Activated T-cell treated with anti-CD3 and anti-CD28 coated beads, Interleukin-2, amount 50 U/mL, for 24 hours (primary cell): ENCODE results near the gene C12orf76.
A peak's percentile ranks its signal among the peaks of the same experiment; 100 is the strongest.

Experiments
- DNase-seq: peaks from one replicate; pipeline ENCODE4 v3.0.0-alpha.2; 2020
- H3K27ac Mint-ChIP-seq: 2 replicates; pipeline ENCODE4 v1.8.0; 2020; ENCODE audit warnings: mild to moderate bottlenecking, mixed read lengths
- H3K27me3 Mint-ChIP-seq: 2 replicates; pipeline ENCODE4 v1.8.0; 2020; ENCODE audit warnings: mixed read lengths
- H3K36me3 Mint-ChIP-seq: 2 replicates; pipeline ENCODE4 v1.8.0; 2020; ENCODE audit warnings: low read depth, mixed read lengths
- H3K4me1 Mint-ChIP-seq: 2 replicates; pipeline ENCODE4 v1.8.0; 2020; ENCODE audit warnings: low read depth, mixed read lengths
- H3K4me3 Mint-ChIP-seq: 2 replicates; pipeline ENCODE4 v1.8.0; 2020; ENCODE audit warnings: mild to moderate bottlenecking, moderate library complexity, mixed read lengths
- H3K9me3 Mint-ChIP-seq: 2 replicates; pipeline ENCODE4 v1.8.0; 2020; ENCODE audit warnings: mixed read lengths

The C12orf76 gene

GRCh38 chr12:109999983-110000505 is 48.3 kb downstream of the C12orf76 start:
- peaks cover 29% of the 10 kb centered on the region for H3K36me3 Mint-ChIP-seq
- H3K4me1 Mint-ChIP-seq, result peaks cover 69% of the 10 kb centered on the region
- H3K9me3 Mint-ChIP-seq, result no peaks in the 10 kb centered on the region
- peak overlapping the region; percentile 93 for H3K27ac Mint-ChIP-seq
- peak overlapping the region; percentile 99 for H3K4me3 Mint-ChIP-seq
- DNase-seq, result no peak
- no peaks in the 10 kb centered on the region for H3K27me3 Mint-ChIP-seq

GRCh38 chr12:109999649-109999971 is 48.7 kb downstream of the C12orf76 start:
- H3K27me3 Mint-ChIP-seq, result no peaks in the 10 kb centered on the region
- no peak for DNase-seq

GRCh38 chr12:109998904-109999648 is 49.2 kb downstream of the C12orf76 start, which contains the start of gene ANKRD13A:
TSS of gene ANKRD13A (plus strand) at chr12:109999430. CDS start at chr12:109999689, 259 bp downstream.
- Mint-ChIP-seq H3K36me3 (peaks cover 35% of the 10 kb centered on the region), H3K4me3 (peak within 1 kb of the TSS; percentile 99), H3K9me3 (no peaks in the 10 kb centered on the region), H3K27ac (peak within 1 kb of the TSS; percentile 98), H3K4me1 (peaks cover 69% of the 10 kb centered on the region), H3K27me3 (no peaks in the 10 kb centered on the region)
- peak; percentile 91 for DNase-seq

More at GRCh38 chr12:109999649-109999971, 48.7 kb downstream of the C12orf76 start:
- Mint-ChIP-seq H3K4me3 (peak overlapping the region; percentile 99), H3K27ac (peak overlapping the region; percentile 93), H3K36me3 (peaks cover 32% of the 10 kb centered on the region), H3K9me3 (no peaks in the 10 kb centered on the region), H3K4me1 (peaks cover 69% of the 10 kb centered on the region)

GRCh38 chr12:109998241-109998903 is 50.0 kb downstream of the C12orf76 start:
- Mint-ChIP-seq H3K9me3 (no peaks in the 10 kb centered on the region), H3K27ac (peak overlapping the region; percentile 98), H3K4me3 (peak overlapping the region; percentile 99), H3K4me1 (peaks cover 69% of the 10 kb centered on the region), H3K27me3 (no peaks in the 10 kb centered on the region), H3K36me3 (peaks cover 35% of the 10 kb centered on the region)
- DNase-seq, result no peak

GRCh38 chr12:109997393-109997792 is 50.9 kb downstream of the C12orf76 start:
- H3K27ac Mint-ChIP-seq, result no peak overlapping the region
- no peaks in the 10 kb centered on the region for H3K27me3 Mint-ChIP-seq
- H3K36me3 Mint-ChIP-seq, result peaks cover 38% of the 10 kb centered on the region
- no peak for DNase-seq
- peak overlapping the region; percentile 99 for H3K4me3 Mint-ChIP-seq
- peaks cover 70% of the 10 kb centered on the region for H3K4me1 Mint-ChIP-seq
- H3K9me3 Mint-ChIP-seq, result no peaks in the 10 kb centered on the region

- no peaks in the 10 kb centered on the region for H3K27me3 Mint-ChIP-seq
- H3K4me3 Mint-ChIP-seq, result peak overlapping the region; percentile 97
- no peaks in the 10 kb centered on the region for H3K9me3 Mint-ChIP-seq
- peaks cover 42% of the 10 kb centered on the region for H3K36me3 Mint-ChIP-seq
- peaks cover 68% of the 10 kb centered on the region for H3K4me1 Mint-ChIP-seq
- DNase-seq, result no peak
- peak overlapping the region; percentile 94 for H3K27ac Mint-ChIP-seq
These were observed 51.9 kb downstream of the C12orf76 start for GRCh38 chr12:109996483-109996853.

GRCh38 chr12:109995686-109996482 is 52.4 kb downstream of the C12orf76 start, which contains the start of gene GIT2:
TSS of gene GIT2 (minus strand) at chr12:109996368. CDS start at chr12:109996224, 144 bp downstream.
- H3K36me3 Mint-ChIP-seq, result peaks cover 48% of the 10 kb centered on the region
- H3K9me3 Mint-ChIP-seq, result no peaks in the 10 kb centered on the region
- no peaks in the 10 kb centered on the region for H3K27me3 Mint-ChIP-seq
- H3K27ac Mint-ChIP-seq, result peak within 1 kb of the TSS; percentile 95
- DNase-seq, result peak; percentile 92
- peak within 1 kb of the TSS; percentile 97 for H3K4me3 Mint-ChIP-seq
- peaks cover 66% of the 10 kb centered on the region for H3K4me1 Mint-ChIP-seq

GRCh38 chr12:109995361-109995685 is 53.0 kb downstream of the C12orf76 start:
- no peaks in the 10 kb centered on the region for H3K9me3 Mint-ChIP-seq
- peak overlapping the region; percentile 95 for H3K27ac Mint-ChIP-seq
- H3K36me3 Mint-ChIP-seq, result peaks cover 53% of the 10 kb centered on the region
- H3K4me1 Mint-ChIP-seq, result peaks cover 65% of the 10 kb centered on the region
- H3K27me3 Mint-ChIP-seq, result no peaks in the 10 kb centered on the region
- DNase-seq, result no peak
- peak overlapping the region; percentile 97 for H3K4me3 Mint-ChIP-seq

GRCh38 chr12:109994401-109995175 is 53.7 kb downstream of the C12orf76 start:
- DNase-seq, result no peak
- Mint-ChIP-seq H3K27ac (peak overlapping the region; percentile 95), H3K27me3 (no peaks in the 10 kb centered on the region), H3K9me3 (no peaks in the 10 kb centered on the region), H3K36me3 (peaks cover 54% of the 10 kb centered on the region), H3K4me1 (peaks cover 68% of the 10 kb centered on the region), H3K4me3 (peak overlapping the region; percentile 97)

GRCh38 chr12:109993091-109993490 is 55.2 kb downstream of the C12orf76 start:
- Mint-ChIP-seq H3K9me3 (no peaks in the 10 kb centered on the region), H3K36me3 (peaks cover 65% of the 10 kb centered on the region), H3K4me1 (peaks cover 72% of the 10 kb centered on the region), H3K27ac (peak overlapping the region; percentile 73), H3K4me3 (peak overlapping the region; percentile 4), H3K27me3 (no peaks in the 10 kb centered on the region)
- no peak for DNase-seq

- no peaks in the 10 kb centered on the region for H3K27me3 Mint-ChIP-seq
- DNase-seq, result no peak
- H3K27ac Mint-ChIP-seq, result peak overlapping the region; percentile 64
- no peak overlapping the region for H3K4me3 Mint-ChIP-seq
- H3K4me1 Mint-ChIP-seq, result peaks cover 72% of the 10 kb centered on the region
- H3K9me3 Mint-ChIP-seq, result no peaks in the 10 kb centered on the region
- peaks cover 72% of the 10 kb centered on the region for H3K36me3 Mint-ChIP-seq
These were observed 56.7 kb downstream of the C12orf76 start for GRCh38 chr12:109991586-109991985.
